Esophagus squamous epithelium (tissue), 4 donors: Measurements from ENCODE around the gene TUBA8.

ENCODE experiments used
- POLR2A ChIP-seq, 4 donors: fragments of 450-650 bp; IDR thresholded peaks; one replicate each; pipeline ENCODE4 v1.6.1; 2017; ENCODE audit warnings: antibody characterized with exemption in 4 of 4, mild to moderate bottlenecking in 4 of 4, moderate library complexity in 3 of 4
- TF ChIP-seq, protein P1 (sequence below), 6 experiments: fragments of 450-650 bp in 4 of 6; fragments of 200-600 bp in 2 of 6; sonication (generic) in 2 of 6; IDR thresholded peaks; one replicate each; pipeline ENCODE4 v1.5.1; 2016 to 2019; ENCODE audit warnings: antibody characterized with exemption in 6 of 6, mild to moderate bottlenecking in 4 of 6, moderate library complexity in 4 of 6

- no peak for TF ChIP-seq POLR2A (IDR thresholded peaks at IDR 0.05)
- TF ChIP-seq, protein P1, sequence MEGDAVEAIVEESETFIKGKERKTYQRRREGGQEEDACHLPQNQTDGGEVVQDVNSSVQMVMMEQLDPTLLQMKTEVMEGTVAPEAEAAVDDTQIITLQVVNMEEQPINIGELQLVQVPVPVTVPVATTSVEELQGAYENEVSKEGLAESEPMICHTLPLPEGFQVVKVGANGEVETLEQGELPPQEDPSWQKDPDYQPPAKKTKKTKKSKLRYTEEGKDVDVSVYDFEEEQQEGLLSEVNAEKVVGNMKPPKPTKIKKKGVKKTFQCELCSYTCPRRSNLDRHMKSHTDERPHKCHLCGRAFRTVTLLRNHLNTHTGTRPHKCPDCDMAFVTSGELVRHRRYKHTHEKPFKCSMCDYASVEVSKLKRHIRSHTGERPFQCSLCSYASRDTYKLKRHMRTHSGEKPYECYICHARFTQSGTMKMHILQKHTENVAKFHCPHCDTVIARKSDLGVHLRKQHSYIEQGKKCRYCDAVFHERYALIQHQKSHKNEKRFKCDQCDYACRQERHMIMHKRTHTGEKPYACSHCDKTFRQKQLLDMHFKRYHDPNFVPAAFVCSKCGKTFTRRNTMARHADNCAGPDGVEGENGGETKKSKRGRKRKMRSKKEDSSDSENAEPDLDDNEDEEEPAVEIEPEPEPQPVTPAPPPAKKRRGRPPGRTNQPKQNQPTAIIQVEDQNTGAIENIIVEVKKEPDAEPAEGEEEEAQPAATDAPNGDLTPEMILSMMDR (IDR thresholded peaks at IDR 0.05) = no peak
Observed at GRCh38 chr22:18152519-18152918, 41.9 kb downstream of the TUBA8 start.
